Activated CD4-positive, alpha-beta T cell treated with anti-CD3 and anti-CD28 coated beads, Interleukin-2, amount 10 ng/mL, durations not matched to agents 7 days and 5 days (primary cell): ENCODE results near the gene PTH2. TPM values are rescaled to one million over a fixed set of nuclear protein-coding genes. Genes with fewer than 3 reads are reported as not detected.
"Not testable (repeated sequence)": the region's sequence is repeated elsewhere in the genome, so short reads cannot be mapped to it uniquely, and the experiment has no call there.

ENCODE experiments used
- CTCF ChIA-PET: fragments of 350-600 bp; sonication (Branson Sonifier 250); formaldehyde crosslinking; loops from one replicate; lab custom pipeline; 2021; ENCODE audit warnings: antibody characterized with exemption; lab: Charles Lee
- POLR2A ChIA-PET: fragments of 350-600 bp; sonication (Branson Sonifier 250); formaldehyde crosslinking; loops from one replicate; lab custom pipeline; 2021; ENCODE audit warnings: antibody characterized with exemption; lab: Charles Lee
- DNase-seq: peaks from one replicate; pipeline ENCODE4 v3.0.0-alpha.2; 2020
- H3K27ac Mint-ChIP-seq: one replicate; pipeline ENCODE4 v1.8.0; 2021; ENCODE audit warnings: mild to moderate bottlenecking, moderate library complexity, mixed read lengths
- H3K27me3 Mint-ChIP-seq: one replicate; pipeline ENCODE4 v1.8.0; 2021; ENCODE audit warnings: mixed read lengths
- H3K36me3 Mint-ChIP-seq: one replicate; pipeline ENCODE4 v1.8.0; 2021; ENCODE audit warnings: low read depth, mixed read lengths
- H3K4me1 Mint-ChIP-seq: one replicate; pipeline ENCODE4 v1.8.0; 2021; ENCODE audit warnings: mixed read lengths
- H3K4me3 Mint-ChIP-seq: one replicate; pipeline ENCODE4 v1.8.0; 2021; ENCODE audit warnings: mild to moderate bottlenecking, moderate library complexity, mixed read lengths
- H3K9me3 Mint-ChIP-seq: one replicate; pipeline ENCODE4 v1.8.0; 2021; ENCODE audit warnings: mixed read lengths
- total RNA-seq, 2 experiments: library from RNA; stranded (reverse); gene quantifications; one replicate each; pipeline ENCODE4 v1.2.3, GENCODE V29; 2021

Gene PTH2
- total RNA-seq, 2 experiments from 2014 or later = 0.52 to 1.2 TPM

DNA sequence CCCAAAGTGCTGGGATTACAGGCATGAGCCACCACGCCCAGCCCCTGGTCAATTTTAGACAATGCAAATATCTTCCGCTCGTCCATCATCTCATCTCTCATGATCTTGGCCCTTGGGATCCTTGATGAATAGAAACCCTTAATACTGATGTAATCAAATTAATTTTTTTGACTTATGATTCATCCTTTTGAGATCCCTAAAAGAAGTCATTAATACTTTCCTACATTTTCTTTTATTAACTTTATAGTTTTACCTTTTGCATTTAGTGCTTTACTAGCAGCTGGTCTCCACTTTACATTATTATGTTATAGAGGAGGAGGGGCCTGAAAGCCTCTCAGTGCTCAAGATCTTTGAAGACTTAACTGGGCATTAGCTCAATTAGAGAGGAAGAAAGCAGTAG lies 42.9 kb downstream of the PTH2 start:
- Mint-ChIP-seq H3K4me3 (no peak overlapping the region), H3K9me3 (peaks cover 13% of the 10 kb centered on the region), H3K4me1 (no peaks in the 10 kb centered on the region), H3K27ac (no peak overlapping the region), H3K36me3 (peaks cover 3% of the 10 kb centered on the region), H3K27me3 (peaks cover 16% of the 10 kb centered on the region)
- no peak for DNase-seq
- ChIA-PET CTCF (no interaction called here), POLR2A (no interaction called here)

DNA sequence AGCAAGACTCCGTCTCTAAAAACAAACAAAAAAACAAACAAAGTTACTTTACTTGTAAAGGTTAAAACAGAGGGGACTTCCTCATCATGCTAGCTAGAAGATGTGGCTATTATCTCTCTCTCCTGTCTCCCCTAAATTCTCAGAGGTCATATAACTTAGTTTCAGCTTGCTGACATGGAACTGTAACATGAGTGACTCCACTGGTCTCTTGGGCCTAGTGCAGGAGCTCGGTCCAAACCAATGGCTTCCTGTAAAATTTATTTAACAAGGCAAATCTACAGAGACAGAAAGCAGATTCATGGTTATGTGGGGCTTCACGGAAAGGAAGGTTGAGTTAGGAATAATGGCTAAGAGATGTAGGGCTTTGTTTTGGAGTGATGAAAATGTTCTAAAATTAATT lies 44.7 kb downstream of the PTH2 start:
- Mint-ChIP-seq H3K27ac (no peak overlapping the region), H3K36me3 (peaks cover 3% of the 10 kb centered on the region), H3K27me3 (peaks cover 13% of the 10 kb centered on the region), H3K9me3 (peaks cover 9% of the 10 kb centered on the region), H3K4me3 (no peak overlapping the region), H3K4me1 (no peaks in the 10 kb centered on the region)
- no peak for DNase-seq
- ChIA-PET POLR2A (no interaction called here), CTCF (interaction anchor here (1.0 kb wide), 1 partner anchor 13 kb away, joined by 4 read pairs; no protein-coding TSS in a partner anchor)

DNA sequence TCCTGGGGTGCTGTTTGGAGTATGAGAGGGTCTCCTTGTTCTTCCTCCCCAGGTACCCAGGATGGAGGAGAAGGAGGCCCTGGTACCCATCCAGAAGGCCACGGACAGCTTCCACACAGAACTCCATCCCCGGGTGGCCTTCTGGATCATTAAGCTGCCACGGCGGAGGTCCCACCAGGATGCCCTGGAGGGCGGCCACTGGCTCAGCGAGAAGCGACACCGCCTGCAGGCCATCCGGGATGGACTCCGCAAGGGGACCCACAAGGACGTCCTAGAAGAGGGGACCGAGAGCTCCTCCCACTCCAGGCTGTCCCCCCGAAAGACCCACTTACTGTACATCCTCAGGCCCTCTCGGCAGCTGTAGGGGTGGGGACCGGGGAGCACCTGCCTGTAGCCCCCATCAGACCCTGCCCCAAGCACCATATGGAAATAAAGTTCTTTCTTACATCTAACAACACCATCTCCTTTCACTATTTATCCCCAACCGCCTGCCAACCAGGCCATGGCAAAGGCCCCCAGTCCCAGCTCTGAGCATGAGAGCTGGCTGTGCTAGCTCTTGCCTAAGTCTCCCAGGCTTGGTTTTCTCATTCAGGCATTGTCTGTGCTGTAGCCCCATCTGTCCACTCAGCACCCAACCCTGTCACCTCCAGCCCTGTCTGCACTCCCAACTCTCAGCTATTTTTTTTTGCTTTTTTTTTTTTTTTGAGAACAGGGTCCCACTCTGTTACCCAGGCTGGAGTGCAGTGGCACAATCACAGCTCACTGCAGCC lies 48.4 kb downstream of the PTH2 start:
- ChIA-PET POLR2A (no interaction called here), CTCF (interaction anchor here (0.7 to 2.1 kb wide), 3 partner anchors 11 to 68 kb away, joined by 3 to 7 read pairs (median 3); no protein-coding TSS in a partner anchor)
- Mint-ChIP-seq H3K27me3 (peaks cover 5% of the 10 kb centered on the region), H3K9me3 (peaks cover 6% of the 10 kb centered on the region), H3K27ac (no peak overlapping the region), H3K4me1 (no peaks in the 10 kb centered on the region), H3K4me3 (no peak overlapping the region), H3K36me3 (no peaks in the 10 kb centered on the region)
- no peak for DNase-seq

DNA sequence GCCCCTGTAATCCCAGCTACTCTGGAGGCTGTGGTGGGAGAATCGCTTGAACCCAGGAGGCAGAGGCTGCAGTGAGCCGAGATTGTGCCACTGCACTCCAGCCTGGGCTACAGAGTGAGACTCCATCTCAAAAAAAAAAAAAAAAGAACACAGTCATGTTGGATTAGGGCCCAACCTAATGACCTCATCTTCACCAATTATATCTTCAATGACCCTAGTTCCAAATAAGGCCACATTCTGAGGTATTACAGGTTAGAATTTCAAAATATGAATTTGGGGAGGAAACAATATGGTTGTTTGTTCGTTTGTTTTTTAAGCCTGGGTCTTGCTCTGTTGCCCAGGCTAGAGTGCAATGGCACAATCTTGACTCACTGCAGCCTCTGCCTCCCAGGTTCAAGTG lies 50.1 kb downstream of the PTH2 start:
- H3K27me3 Mint-ChIP-seq, DNase-seq, H3K4me3 Mint-ChIP-seq, H3K27ac Mint-ChIP-seq, H3K36me3 Mint-ChIP-seq, POLR2A ChIA-PET, H3K4me1 Mint-ChIP-seq: not testable (repeated sequence)
- CTCF ChIA-PET = interaction anchor here (0.9 kb wide), 1 partner anchor 47 kb away, joined by 3 read pairs; no protein-coding TSS in a partner anchor
- peaks cover 14% of the 10 kb centered on the region for H3K9me3 Mint-ChIP-seq

Other genes with a start within 250 kb of the PTH2 start
- 1 to 10 TPM; 4.8 to 5.7 TPM for gene SLC6A16, start 98.2 kb downstream of the PTH2 start, total RNA-seq
- 100 to 1,000 TPM; 268 to 352 TPM for gene CD37, start 88.0 kb downstream of the PTH2 start, total RNA-seq
- gene TEAD2, start 61.0 kb downstream of the PTH2 start, total RNA-seq = not detected
- not detected for gene DKKL1, start 59.6 kb downstream of the PTH2 start, total RNA-seq
- gene KASH5, start 35.2 kb downstream of the PTH2 start, total RNA-seq = under 1 TPM; 0.45 to 0.85 TPM
- gene GFY, start 1.9 kb upstream of the PTH2 start, total RNA-seq = not detected
- under 1 TPM; 0.15 to 0.25 TPM for gene SLC17A7, start 18.1 kb upstream of the PTH2 start, total RNA-seq
- gene PIH1D1, start 28.4 kb upstream of the PTH2 start, total RNA-seq = 100 to 1,000 TPM; 146 to 176 TPM
- 10 to 100 TPM; 49.2 to 60.4 TPM for gene ALDH16A1, start 29.8 kb upstream of the PTH2 start, total RNA-seq
- 100 to 1,000 TPM; 348 to 355 TPM for gene FLT3LG, start 50.8 kb upstream of the PTH2 start, total RNA-seq
- 1,000 to 10,000 TPM; 2,327 to 2,349 TPM for gene RPL13A, start 64.2 kb upstream of the PTH2 start, total RNA-seq
- gene RPS11, start 73.0 kb upstream of the PTH2 start, total RNA-seq = 1,000 to 10,000 TPM; 1,996 to 2,084 TPM
- 10 to 100 TPM; 25.0 to 27.4 TPM for gene FCGRT, start 89.2 kb upstream of the PTH2 start, total RNA-seq
- 1 to 10 TPM; 4.2 TPM for gene RCN3, start 104.6 kb upstream of the PTH2 start, total RNA-seq
- 100 to 1,000 TPM; 288 TPM for gene NOSIP, start 157.1 kb upstream of the PTH2 start, total RNA-seq
- 1 to 10 TPM; 1.1 TPM for gene PRRG2, start 157.9 kb upstream of the PTH2 start, total RNA-seq
- gene PRR12, start 167.7 kb upstream of the PTH2 start, total RNA-seq = 10 to 100 TPM; 41.5 to 45.9 TPM
- 1 to 10 TPM; 9.0 to 9.5 TPM for gene RRAS, start 216.7 kb upstream of the PTH2 start, total RNA-seq
- gene SCAF1, start 218.8 kb upstream of the PTH2 start, total RNA-seq = 10 to 100 TPM; 48.1 to 59.9 TPM
- 100 to 1,000 TPM; 157 to 168 TPM for gene IRF3, start 242.4 kb upstream of the PTH2 start, total RNA-seq
- gene BCL2L12, start 242.5 kb upstream of the PTH2 start, total RNA-seq = 10 to 100 TPM; 73.9 to 80.7 TPM